OCI-LY1 (cell line): ENCODE data around the gene SMYD4.

ENCODE experiments used
- H2AFZ ChIP-seq: fragments of 200-600 bp; sonication (generic), shearing (Covaris generic); 2 replicates; pipeline ENCODE4 v1.6.0; 2014; ENCODE audit warnings: antibody characterized with exemption, mild to moderate bottlenecking, low read length
- H3F3A ChIP-seq: fragments of 200-600 bp; sonication (generic), shearing (Covaris generic); 2 replicates; pipeline ENCODE4 v1.6.0; 2014; ENCODE audit warnings: mild to moderate bottlenecking, antibody characterized with exemption, low read length, moderate library complexity; ENCODE audit not compliant: insufficient read depth
- H3K27ac ChIP-seq: fragments of 200-600 bp; sonication (generic); 2 replicates; pipeline ENCODE4 v1.5.1; 2014; ENCODE audit warnings: low read length, mixed run types, mild to moderate bottlenecking, low read depth; ENCODE audit not compliant: poor library complexity, severe bottlenecking
- H3K27me3 ChIP-seq: fragments of 200-600 bp; sonication (generic); 2 replicates; pipeline ENCODE4 v1.6.0; 2014; ENCODE audit warnings: antibody characterized with exemption, mild to moderate bottlenecking, low read length, moderate library complexity; ENCODE audit not compliant: insufficient read depth
- H3K36me3 ChIP-seq: fragments of 200-600 bp; sonication (generic); 2 replicates; pipeline ENCODE4 v1.6.1; 2014; ENCODE audit warnings: mild to moderate bottlenecking, antibody characterized with exemption, low read length, moderate library complexity, mixed read lengths; ENCODE audit not compliant: insufficient read depth
- H3K4me1 ChIP-seq: fragments of 200-600 bp; sonication (generic); 2 replicates; pipeline ENCODE4 v1.5.1; 2014; ENCODE audit warnings: mild to moderate bottlenecking, low read length, moderate library complexity; ENCODE audit not compliant: insufficient read depth, severe bottlenecking
- H3K4me2 ChIP-seq: fragments of 200-600 bp; sonication (generic), shearing (Covaris generic); 2 replicates; pipeline ENCODE4 v1.6.1; 2014; ENCODE audit warnings: low read length
- H3K4me3 ChIP-seq: fragments of 200-600 bp; sonication (generic); 2 replicates; pipeline ENCODE4 v1.5.1; 2014; ENCODE audit warnings: low read length, low read depth, mild to moderate bottlenecking, mixed read lengths; ENCODE audit not compliant: poor library complexity, severe bottlenecking
- H3K79me2 ChIP-seq: fragments of 200-600 bp; shearing (Covaris generic); 2 replicates; pipeline ENCODE4 v1.6.1; 2016; ENCODE audit warnings: mixed run types, low read length, mixed read lengths; ENCODE audit not compliant: insufficient read depth
- H3K9ac ChIP-seq: fragments of 200-600 bp; sonication (generic), shearing (Covaris generic); 2 replicates; pipeline ENCODE4 v1.6.1; 2014; ENCODE audit warnings: mild to moderate bottlenecking, low read length, mixed read lengths
- H3K9me2 ChIP-seq: fragments of 200-600 bp; sonication (generic), shearing (Covaris generic); 2 replicates; pipeline ENCODE4 v1.6.1; 2014; ENCODE audit warnings: low read depth, mild to moderate bottlenecking, low read length, mixed read lengths
- H3K9me3 ChIP-seq: fragments of 200-600 bp; shearing (Covaris generic); 2 replicates; pipeline ENCODE4 v1.6.1; 2014; ENCODE audit warnings: low read length, mixed read lengths
- H4K20me1 ChIP-seq: fragments of 200-600 bp; sonication (generic), shearing (Covaris generic); 2 replicates; pipeline ENCODE4 v1.6.0; 2016; ENCODE audit warnings: mild to moderate bottlenecking, low read length; ENCODE audit not compliant: insufficient read depth
- EZH2 ChIP-seq: fragments of 200-600 bp; sonication (generic), shearing (Covaris generic); IDR thresholded peaks from 2 replicates; pipeline ENCODE4 v1.8.0; 2017; ENCODE audit warnings: borderline replicate concordance, mixed run types, mild to moderate bottlenecking, antibody characterized with exemption, low read length, moderate library complexity, mixed read lengths
- TF ChIP-seq, protein P1 (sequence below): fragments of 200-600 bp; sonication (generic), shearing (Covaris generic); IDR thresholded peaks from 2 replicates; pipeline ENCODE4 v1.5.1; 2017; ENCODE audit warnings: mild to moderate bottlenecking, antibody characterized with exemption, low read length, moderate library complexity, mixed read lengths

The SMYD4 gene

DNA sequence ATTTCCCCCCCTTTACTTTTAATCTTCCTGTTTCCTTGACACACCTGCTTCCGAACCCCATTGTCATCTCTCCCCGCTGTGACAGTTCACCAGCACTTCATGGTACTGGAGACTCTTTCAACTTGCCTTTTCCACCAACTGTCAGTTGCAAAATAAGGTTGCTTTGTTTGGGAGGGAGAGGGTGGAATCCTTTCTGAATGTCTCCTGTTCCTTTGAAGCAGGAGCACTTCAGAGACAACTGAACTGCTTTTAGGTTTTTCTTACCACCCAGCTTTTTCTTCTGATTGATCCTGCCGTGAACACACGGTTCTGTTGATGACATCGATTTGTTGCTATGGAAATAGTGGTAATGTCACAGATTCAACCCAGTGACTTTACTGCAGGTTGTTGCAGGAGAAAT, 42.1 kb upstream of the SMYD4 start:
- Histone ChIP-seq H3K9ac (no peak overlapping the region), H4K20me1 (no peaks in the 10 kb centered on the region), H3K4me3 (no peak overlapping the region), H3K79me2 (no peaks in the 10 kb centered on the region), H3K4me2 (no peak overlapping the region), H3K9me3 (no peaks in the 10 kb centered on the region), H3K36me3 (peaks cover 87% of the 10 kb centered on the region), H3K27me3 (no peaks in the 10 kb centered on the region), H2AFZ (no peak overlapping the region), H3F3A (no peaks in the 10 kb centered on the region), H3K27ac (no peak overlapping the region), H3K4me1 (no peaks in the 10 kb centered on the region), H3K9me2 (no peaks in the 10 kb centered on the region)
- TF ChIP-seq, protein P1, sequence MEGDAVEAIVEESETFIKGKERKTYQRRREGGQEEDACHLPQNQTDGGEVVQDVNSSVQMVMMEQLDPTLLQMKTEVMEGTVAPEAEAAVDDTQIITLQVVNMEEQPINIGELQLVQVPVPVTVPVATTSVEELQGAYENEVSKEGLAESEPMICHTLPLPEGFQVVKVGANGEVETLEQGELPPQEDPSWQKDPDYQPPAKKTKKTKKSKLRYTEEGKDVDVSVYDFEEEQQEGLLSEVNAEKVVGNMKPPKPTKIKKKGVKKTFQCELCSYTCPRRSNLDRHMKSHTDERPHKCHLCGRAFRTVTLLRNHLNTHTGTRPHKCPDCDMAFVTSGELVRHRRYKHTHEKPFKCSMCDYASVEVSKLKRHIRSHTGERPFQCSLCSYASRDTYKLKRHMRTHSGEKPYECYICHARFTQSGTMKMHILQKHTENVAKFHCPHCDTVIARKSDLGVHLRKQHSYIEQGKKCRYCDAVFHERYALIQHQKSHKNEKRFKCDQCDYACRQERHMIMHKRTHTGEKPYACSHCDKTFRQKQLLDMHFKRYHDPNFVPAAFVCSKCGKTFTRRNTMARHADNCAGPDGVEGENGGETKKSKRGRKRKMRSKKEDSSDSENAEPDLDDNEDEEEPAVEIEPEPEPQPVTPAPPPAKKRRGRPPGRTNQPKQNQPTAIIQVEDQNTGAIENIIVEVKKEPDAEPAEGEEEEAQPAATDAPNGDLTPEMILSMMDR, result no peak
- TF ChIP-seq EZH2, result no peak

DNA sequence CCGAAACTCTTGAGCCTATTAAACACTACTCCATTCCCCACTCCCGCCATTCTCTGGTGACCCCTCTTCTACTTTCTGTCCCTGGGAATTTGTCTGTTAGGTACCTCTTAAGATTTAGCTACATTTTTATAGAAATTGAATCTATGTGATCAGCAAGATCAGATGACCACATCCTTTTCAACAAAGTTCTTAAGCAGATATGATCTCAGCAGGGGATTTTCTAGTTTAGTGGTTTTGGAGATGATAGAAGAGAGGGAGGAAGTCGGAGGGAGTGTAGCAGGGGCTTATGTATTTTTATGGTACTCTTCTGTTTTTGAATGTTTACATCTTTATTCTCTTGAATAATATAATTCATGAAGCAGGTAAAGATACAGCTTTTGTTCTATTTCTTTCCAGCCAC, 40.9 kb upstream of the SMYD4 start:
- Histone ChIP-seq H3K4me2 (no peak overlapping the region), H3K79me2 (no peaks in the 10 kb centered on the region), H4K20me1 (no peaks in the 10 kb centered on the region), H3K9me3 (no peaks in the 10 kb centered on the region), H3K9me2 (no peaks in the 10 kb centered on the region), H3K27me3 (no peaks in the 10 kb centered on the region), H3F3A (no peaks in the 10 kb centered on the region), H3K4me1 (no peaks in the 10 kb centered on the region), H2AFZ (no peak overlapping the region), H3K27ac (no peak overlapping the region), H3K4me3 (no peak overlapping the region), H3K9ac (no peak overlapping the region), H3K36me3 (peaks cover 80% of the 10 kb centered on the region)
- TF ChIP-seq, protein P1, result no peak
- no peak for TF ChIP-seq EZH2

DNA sequence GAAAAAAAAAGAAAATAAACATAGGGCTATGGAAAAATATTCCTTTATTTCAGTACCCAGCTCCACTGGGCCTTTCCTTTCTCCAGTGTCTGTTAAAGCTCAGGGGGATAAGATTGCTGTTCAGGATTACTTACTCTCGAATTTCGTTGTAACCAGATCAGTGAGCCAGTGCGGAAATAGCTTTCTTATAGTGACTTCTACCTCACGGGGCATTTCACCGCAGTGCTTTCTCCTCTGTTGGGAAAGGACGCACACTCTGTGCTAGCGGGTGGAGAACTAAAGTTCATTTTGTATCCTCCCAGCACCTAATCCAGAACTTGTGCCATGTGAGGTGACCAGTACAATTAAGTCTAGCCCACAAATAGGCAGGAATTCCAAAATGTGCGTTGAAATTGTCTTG, 38.4 kb upstream of the SMYD4 start:
- no peaks in the 10 kb centered on the region for H3K9me3 ChIP-seq
- H3K9me2 ChIP-seq, result no peaks in the 10 kb centered on the region
- no peak overlapping the region for H3K4me2 ChIP-seq
- no peaks in the 10 kb centered on the region for H3K27me3 ChIP-seq
- H3K27ac ChIP-seq, result no peak overlapping the region
- TF ChIP-seq, protein P1, result no peak
- no peak for TF ChIP-seq EZH2
- peaks cover 58% of the 10 kb centered on the region for H3K36me3 ChIP-seq
- no peaks in the 10 kb centered on the region for H4K20me1 ChIP-seq
- H3K79me2 ChIP-seq, result no peaks in the 10 kb centered on the region
- no peak overlapping the region for H3K9ac ChIP-seq
- peaks cover 7% of the 10 kb centered on the region; the same call in 1 of the 2 replicates for H3F3A ChIP-seq
- no peak overlapping the region for H2AFZ ChIP-seq
- no peaks in the 10 kb centered on the region for H3K4me1 ChIP-seq
- H3K4me3 ChIP-seq, result no peak overlapping the region
